GM08714 (cell line): ENCODE measurements around the gene TBC1D26.
"Not testable (repeated sequence)": the region's sequence is repeated elsewhere in the genome, so short reads cannot be mapped to it uniquely, and the experiment has no call there.

Experiments
- H3K4me3 ChIP-seq: fragments of 200-500 bp; sonication (Bioruptor generic); 2 replicates; pipeline ENCODE4 v1.5.1; 2014; ENCODE audit warnings: mild to moderate bottlenecking, low read length, inconsistent platforms
- ZNF274 ChIP-seq: IDR thresholded peaks from 2 replicates; pipeline ENCODE4 v1.6.1; 2012; ENCODE audit warnings: mild to moderate bottlenecking, low read depth, low read length

TBC1D26 gene

GRCh38 chr17:15740570-15741120 lies 8.6 kb downstream of the TBC1D26 start:
- TF ChIP-seq ZNF274, result no peak
- H3K4me3 ChIP-seq, result no peak overlapping the region

- TF ChIP-seq ZNF274, result no peak
- H3K4me3 ChIP-seq, result no peak overlapping the region
Measured at GRCh38 chr17:15741624-15742023, 9.5 kb downstream of the TBC1D26 start.

GRCh38 chr17:15742051-15742795 lies 10.1 kb downstream of the TBC1D26 start:
- no peak for TF ChIP-seq ZNF274
- H3K4me3 ChIP-seq, result no peak overlapping the region

GRCh38 chr17:15742921-15743320 lies 10.8 kb downstream of the TBC1D26 start:
- H3K4me3 ChIP-seq, result no peak overlapping the region
- TF ChIP-seq ZNF274, result no peak

- no peak for TF ChIP-seq ZNF274
- H3K4me3 ChIP-seq, result no peak overlapping the region
Measured at GRCh38 chr17:15744074-15744676, 12.1 kb downstream of the TBC1D26 start.

GRCh38 chr17:15744885-15745284 lies 12.8 kb downstream of the TBC1D26 start:
- no peak for TF ChIP-seq ZNF274
- no peak overlapping the region for H3K4me3 ChIP-seq

- not testable (repeated sequence) for H3K4me3 ChIP-seq
Measured at GRCh38 chr17:15749403-15749802, 17.3 kb downstream of the TBC1D26 start.

- H3K4me3 ChIP-seq, result not testable (repeated sequence)
Measured at GRCh38 chr17:15768865-15769533, 36.9 kb downstream of the TBC1D26 start.

GRCh38 chr17:15770679-15771078 lies 38.6 kb downstream of the TBC1D26 start:
- not testable (repeated sequence) for H3K4me3 ChIP-seq

- H3K4me3 ChIP-seq, result no peak overlapping the region
- no peak for TF ChIP-seq ZNF274
Measured at GRCh38 chr17:15776871-15777270, 44.8 kb downstream of the TBC1D26 start.

- TF ChIP-seq ZNF274, result no peak
- no peak overlapping the region for H3K4me3 ChIP-seq
Measured at GRCh38 chr17:15777297-15777696, 45.2 kb downstream of the TBC1D26 start.

- TF ChIP-seq ZNF274, result no peak
- H3K4me3 ChIP-seq, result no peak overlapping the region
Measured at GRCh38 chr17:15777717-15778116, 45.6 kb downstream of the TBC1D26 start.

- no peak overlapping the region for H3K4me3 ChIP-seq
- no peak for TF ChIP-seq ZNF274
Measured at GRCh38 chr17:15779119-15779518, 47.0 kb downstream of the TBC1D26 start.

GRCh38 chr17:15780188-15780587 lies 48.1 kb downstream of the TBC1D26 start:
- no peak overlapping the region for H3K4me3 ChIP-seq
- TF ChIP-seq ZNF274, result no peak

- TF ChIP-seq ZNF274, result no peak
- no peak overlapping the region for H3K4me3 ChIP-seq
Measured at GRCh38 chr17:15782866-15783265, 50.8 kb downstream of the TBC1D26 start.
